ENCODE data around the gene TTC28. TPM values are rescaled to one million over a fixed set of nuclear protein-coding genes. Genes with fewer than 3 reads are reported as not detected.

Gene TTC28
- total and polyA plus RNA-seq, 11 donors = 5.1 to 34.9 (median 21.8) TPM

DNA sequence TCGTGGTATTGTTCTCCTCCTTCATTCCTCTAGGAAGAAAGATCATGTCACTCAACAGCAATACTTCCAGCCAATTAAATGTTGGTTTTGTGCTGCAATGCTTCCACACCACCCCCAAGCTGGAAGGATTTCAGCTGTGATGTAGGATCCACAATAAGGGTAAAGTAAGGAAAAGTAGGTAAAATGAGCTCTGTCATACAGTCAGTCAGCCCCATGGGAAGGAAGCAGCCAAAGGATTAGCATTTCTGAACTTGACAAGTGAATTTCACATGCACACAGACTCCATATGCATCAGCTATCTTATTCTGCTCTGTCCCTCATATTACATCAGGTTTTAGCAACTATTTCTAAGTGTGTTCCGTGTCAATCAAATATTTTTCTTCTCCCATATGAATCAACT lies 197.9 kb downstream of the TTC28 start:
- TF ChIP-seq, protein P1, sequence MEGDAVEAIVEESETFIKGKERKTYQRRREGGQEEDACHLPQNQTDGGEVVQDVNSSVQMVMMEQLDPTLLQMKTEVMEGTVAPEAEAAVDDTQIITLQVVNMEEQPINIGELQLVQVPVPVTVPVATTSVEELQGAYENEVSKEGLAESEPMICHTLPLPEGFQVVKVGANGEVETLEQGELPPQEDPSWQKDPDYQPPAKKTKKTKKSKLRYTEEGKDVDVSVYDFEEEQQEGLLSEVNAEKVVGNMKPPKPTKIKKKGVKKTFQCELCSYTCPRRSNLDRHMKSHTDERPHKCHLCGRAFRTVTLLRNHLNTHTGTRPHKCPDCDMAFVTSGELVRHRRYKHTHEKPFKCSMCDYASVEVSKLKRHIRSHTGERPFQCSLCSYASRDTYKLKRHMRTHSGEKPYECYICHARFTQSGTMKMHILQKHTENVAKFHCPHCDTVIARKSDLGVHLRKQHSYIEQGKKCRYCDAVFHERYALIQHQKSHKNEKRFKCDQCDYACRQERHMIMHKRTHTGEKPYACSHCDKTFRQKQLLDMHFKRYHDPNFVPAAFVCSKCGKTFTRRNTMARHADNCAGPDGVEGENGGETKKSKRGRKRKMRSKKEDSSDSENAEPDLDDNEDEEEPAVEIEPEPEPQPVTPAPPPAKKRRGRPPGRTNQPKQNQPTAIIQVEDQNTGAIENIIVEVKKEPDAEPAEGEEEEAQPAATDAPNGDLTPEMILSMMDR (IDR thresholded peaks at IDR 0.05) = no peak
- TF ChIP-seq POLR2A (IDR thresholded peaks at IDR 0.05) = no peak
- no peak for ATAC-seq
- H3K27me3 ChIP-seq = no peaks in the 10 kb centered on the region

DNA sequence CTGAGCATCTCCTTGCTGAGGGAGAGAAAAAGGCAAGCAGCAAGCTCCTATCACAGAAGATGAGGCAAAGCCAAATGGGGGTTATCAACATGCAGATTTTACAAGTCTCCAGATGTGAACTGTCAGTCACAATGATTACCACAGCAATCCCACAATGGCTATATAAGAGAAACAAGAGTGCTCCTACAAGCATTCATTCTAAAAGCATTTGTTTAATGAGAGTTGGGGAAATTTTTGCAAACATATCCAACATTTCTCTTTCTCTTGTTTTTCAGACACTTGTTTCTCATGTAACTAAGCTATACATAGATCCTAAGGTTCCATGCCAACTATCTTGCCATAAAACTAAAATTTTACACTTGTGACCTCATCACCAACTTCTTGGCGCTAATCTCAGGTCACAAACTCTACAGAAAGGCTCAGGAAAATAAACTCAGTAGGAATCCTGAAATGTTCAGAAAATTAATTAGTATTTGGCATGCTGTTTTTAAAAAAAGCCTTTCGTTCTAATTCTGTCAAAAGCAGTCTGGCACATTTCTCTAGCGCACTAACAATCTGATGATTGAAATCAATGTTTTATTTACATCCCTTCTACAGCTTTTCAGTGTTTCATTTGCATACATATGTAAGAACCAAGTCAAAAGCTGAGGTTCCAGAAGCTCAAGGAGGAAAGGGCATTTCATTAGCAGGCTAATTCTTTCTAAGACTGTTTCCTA lies 199.5 kb downstream of the TTC28 start:
- Histone ChIP-seq H3K27me3 (no peaks in the 10 kb centered on the region), H3K36me3 (no peaks in the 10 kb centered on the region), H3K9me3 (no peaks in the 10 kb centered on the region), H3K4me3 (no peak overlapping the region), H3K27ac (no peak overlapping the region), H3K4me1 (peaks cover 0 to 6% (median 0%) of the 10 kb centered on the region in 12 donors)
- DNase-seq (no peak), ATAC-seq (no peak)
- intact Hi-C loops (cut with DNase I) = loop anchor here in 1 of 10 donors (10.0 kb wide), 1 partner anchor 75 kb away; no protein-coding TSS in a partner anchor
- 83 to 90% (median 86%) methylated on average over 3 of the region's 3 CpGs for WGBS, 4 donors
- TF ChIP-seq POLR2A (IDR thresholded peaks at IDR 0.05) = no peak
- TF ChIP-seq, protein P1 (IDR thresholded peaks at IDR 0.05) = no peak

More for the DNA sequence above, 197.9 kb downstream of the TTC28 start:
- peaks cover 0 to 6% (median 0%) of the 10 kb centered on the region in 12 donors for H3K4me1 ChIP-seq
- H3K36me3 ChIP-seq = no peaks in the 10 kb centered on the region
- H3K4me3 ChIP-seq = no peak overlapping the region
- WGBS, 4 donors = 43 to 76% (median 45%) methylated on average over 2 of the region's 2 CpGs
- intact Hi-C loops (cut with DNase I) = loop anchor here in 1 of 10 donors (10.0 kb wide), 1 partner anchor 77 kb away; no protein-coding TSS in a partner anchor
- H3K9me3 ChIP-seq = no peaks in the 10 kb centered on the region
- no peak for DNase-seq
- H3K27ac ChIP-seq = no peak overlapping the region

DNA sequence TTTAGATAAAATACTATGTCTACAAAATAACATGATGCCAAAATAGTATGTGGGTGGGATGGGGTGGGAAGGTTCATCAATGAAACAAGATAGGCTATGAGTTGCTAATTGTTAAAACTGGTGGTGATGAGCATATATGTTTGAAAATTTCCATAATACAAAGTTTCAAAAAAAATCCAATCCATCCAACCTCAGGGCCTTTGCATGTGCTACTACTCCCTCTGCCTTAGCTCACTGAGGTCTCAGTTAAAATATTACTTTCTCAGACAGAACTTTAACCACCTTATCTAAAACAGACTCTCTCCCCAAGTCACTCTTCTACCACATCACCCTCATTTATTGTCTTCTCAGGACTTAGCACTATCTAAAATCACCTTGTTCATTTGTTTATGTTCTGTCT lies 201.1 kb downstream of the TTC28 start:
- Histone ChIP-seq H3K27me3 (no peaks in the 10 kb centered on the region), H3K36me3 (no peaks in the 10 kb centered on the region), H3K9me3 (no peaks in the 10 kb centered on the region), H3K4me3 (no peak overlapping the region), H3K27ac (no peak overlapping the region), H3K4me1 (peaks cover 0 to 6% (median 0%) of the 10 kb centered on the region in 12 donors)
- ATAC-seq (no peak), DNase-seq (no peak)
- TF ChIP-seq POLR2A (IDR thresholded peaks at IDR 0.05) = no peak
- TF ChIP-seq, protein P1 (IDR thresholded peaks at IDR 0.05) = no peak
- intact Hi-C loops (cut with DNase I) = no loop called here

DNA sequence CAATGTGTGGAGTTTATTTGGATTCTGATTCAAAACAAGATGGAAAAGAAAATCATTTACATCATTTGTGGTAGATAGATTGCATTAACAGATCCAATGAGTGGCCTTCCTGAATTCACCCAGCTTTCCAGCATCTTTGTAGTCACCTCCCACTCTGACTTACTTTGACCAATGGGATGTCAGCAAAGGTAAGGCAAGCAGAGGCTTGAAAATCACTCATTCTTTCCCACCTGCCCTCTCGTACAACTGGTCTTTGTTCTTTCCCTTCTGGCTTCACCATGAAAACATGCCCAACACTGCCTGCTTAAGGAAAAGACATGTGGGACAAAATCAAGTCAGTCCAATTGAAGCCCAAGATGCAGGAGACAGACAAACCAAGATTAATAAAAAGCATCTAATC lies 202.1 kb downstream of the TTC28 start:
- no peak overlapping the region for H3K4me3 ChIP-seq
- intact Hi-C loops (cut with DNase I) = no loop called here
- H3K36me3 ChIP-seq = no peaks in the 10 kb centered on the region
- DNase-seq = no peak
- no peak for TF ChIP-seq POLR2A (IDR thresholded peaks at IDR 0.05)
- TF ChIP-seq, protein P1 (IDR thresholded peaks at IDR 0.05) = no peak
- no peaks in the 10 kb centered on the region for H3K9me3 ChIP-seq
- no peak for ATAC-seq
- 94 to 100% (median 94%) methylated on average over 1 of the region's 1 CpG for WGBS, 4 donors
- H3K27ac ChIP-seq = no peak overlapping the region
- no peaks in the 10 kb centered on the region for H3K27me3 ChIP-seq
- H3K4me1 ChIP-seq = peaks cover 0 to 6% (median 0%) of the 10 kb centered on the region in 12 donors

Data from heart left ventricle (tissue), 16 donors.